GM21367 (cell line): Measurements from ENCODE around the gene UGT2A1.

Experiments used
- ATAC-seq: cut with Tn5 transposase; IDR thresholded peaks from one replicate; pipeline ENCODE4 v1.9.1; 2021; ENCODE audit not compliant: unreplicated experiment

UGT2A1 gene

GRCh38 chr4:69591364-69591763 lies 61.7 kb downstream of the UGT2A1 start:
- no peak for ATAC-seq

- ATAC-seq = no peak
Measured at GRCh38 chr4:69589884-69590283, 63.2 kb downstream of the UGT2A1 start.

- no peak for ATAC-seq
Measured at GRCh38 chr4:69584135-69584534, 68.9 kb downstream of the UGT2A1 start.

- ATAC-seq = no peak
Measured at GRCh38 chr4:69583543-69583942, 69.5 kb downstream of the UGT2A1 start.

- ATAC-seq = no peak
Measured at GRCh38 chr4:69577245-69577644, 75.8 kb downstream of the UGT2A1 start.

GRCh38 chr4:69576251-69576877 lies 76.7 kb downstream of the UGT2A1 start:
- ATAC-seq = no peak

GRCh38 chr4:69568787-69569186 lies 84.3 kb downstream of the UGT2A1 start:
- ATAC-seq = no peak

- no peak for ATAC-seq
Measured at GRCh38 chr4:69563424-69563823, 89.6 kb downstream of the UGT2A1 start.

GRCh38 chr4:69549651-69550050 lies 103.4 kb downstream of the UGT2A1 start:
- no peak for ATAC-seq

GRCh38 chr4:69546134-69546765 lies 106.8 kb downstream of the UGT2A1 start:
- no peak for ATAC-seq
